ENCODE data around the gene MPC2. TPM values are rescaled to one million over a fixed set of nuclear protein-coding genes. Genes with fewer than 3 reads are reported as not detected.
"Not testable (repeated sequence)": the region's sequence is repeated elsewhere in the genome, so short reads cannot be mapped to it uniquely, and the experiment has no call there.

Gene MPC2
- total RNA-seq, 1 donor from 2014 or later, result 17.7 TPM

GRCh38 chr1:167929725-167930124 lies 7.1 kb downstream of the MPC2 start:
- Histone ChIP-seq H3K4me3 (no peak overlapping the region), H3K9me3 (no peaks in the 10 kb centered on the region), H3K4me1 (peaks cover 27% of the 10 kb centered on the region), H3K27me3 (no peaks in the 10 kb centered on the region), H3K36me3 (no peaks in the 10 kb centered on the region), H3K27ac (no peak overlapping the region)
- intact Hi-C loops (cut with DNase I), result no loop called here
- DNase-seq (ENCODE audit: extremely low spot score in 2 of 2), result no peak
- TF ChIP-seq POLR2AphosphoS5 (IDR thresholded peaks at IDR 0.05; ENCODE audit: insufficient read depth in 1 of 2, low read depth in 1 of 2) (no peak), POLR2A (IDR thresholded peaks at IDR 0.05) (no peak)
- TF ChIP-seq, protein P1, sequence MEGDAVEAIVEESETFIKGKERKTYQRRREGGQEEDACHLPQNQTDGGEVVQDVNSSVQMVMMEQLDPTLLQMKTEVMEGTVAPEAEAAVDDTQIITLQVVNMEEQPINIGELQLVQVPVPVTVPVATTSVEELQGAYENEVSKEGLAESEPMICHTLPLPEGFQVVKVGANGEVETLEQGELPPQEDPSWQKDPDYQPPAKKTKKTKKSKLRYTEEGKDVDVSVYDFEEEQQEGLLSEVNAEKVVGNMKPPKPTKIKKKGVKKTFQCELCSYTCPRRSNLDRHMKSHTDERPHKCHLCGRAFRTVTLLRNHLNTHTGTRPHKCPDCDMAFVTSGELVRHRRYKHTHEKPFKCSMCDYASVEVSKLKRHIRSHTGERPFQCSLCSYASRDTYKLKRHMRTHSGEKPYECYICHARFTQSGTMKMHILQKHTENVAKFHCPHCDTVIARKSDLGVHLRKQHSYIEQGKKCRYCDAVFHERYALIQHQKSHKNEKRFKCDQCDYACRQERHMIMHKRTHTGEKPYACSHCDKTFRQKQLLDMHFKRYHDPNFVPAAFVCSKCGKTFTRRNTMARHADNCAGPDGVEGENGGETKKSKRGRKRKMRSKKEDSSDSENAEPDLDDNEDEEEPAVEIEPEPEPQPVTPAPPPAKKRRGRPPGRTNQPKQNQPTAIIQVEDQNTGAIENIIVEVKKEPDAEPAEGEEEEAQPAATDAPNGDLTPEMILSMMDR (IDR thresholded peaks at IDR 0.05), result no peak

DNA sequence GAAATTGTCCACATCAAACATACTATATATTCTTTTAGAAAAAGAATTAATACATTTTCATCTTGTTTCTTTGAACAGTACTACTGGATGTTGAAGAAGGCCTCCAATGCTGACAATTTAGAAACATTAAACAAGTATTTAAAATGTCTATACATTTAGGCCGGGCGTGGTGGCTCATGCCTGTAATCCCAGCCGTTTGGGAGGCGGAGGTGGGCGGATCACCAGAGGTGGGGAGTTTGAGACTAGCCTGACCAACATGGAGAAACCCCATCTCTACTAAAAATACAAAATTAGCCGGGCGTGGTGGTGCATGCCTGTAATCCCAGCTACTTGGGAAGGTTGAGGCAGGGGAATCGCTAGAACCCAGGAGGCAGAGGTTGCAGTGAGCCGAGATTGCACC lies 8.0 kb downstream of the MPC2 start:
- H3K4me3 ChIP-seq; DNase-seq (ENCODE audit: extremely low spot score in 2 of 2); intact Hi-C loops (cut with DNase I); H3K36me3 ChIP-seq; H3K27ac ChIP-seq; H3K27me3 ChIP-seq; H3K9me3 ChIP-seq: not testable (repeated sequence)
- H3K4me1 ChIP-seq, result peaks cover 19% of the 10 kb centered on the region

DNA sequence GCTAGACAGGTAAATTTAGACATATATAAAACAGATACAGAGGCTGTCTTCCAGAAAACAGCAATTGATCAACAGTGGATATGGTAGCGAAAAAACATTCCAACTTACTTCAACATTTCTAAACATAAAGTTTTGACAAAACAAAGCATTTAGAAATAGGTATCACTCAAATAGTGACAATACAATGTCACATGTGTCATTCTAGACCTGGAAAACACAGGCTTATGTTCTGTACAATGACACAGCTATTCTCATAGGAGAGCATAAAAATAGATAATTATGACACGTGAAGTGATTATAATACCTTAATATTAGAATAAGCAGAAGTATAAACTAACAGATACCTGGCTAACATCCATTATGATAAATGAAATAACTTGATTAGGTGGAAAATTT lies 8.4 kb downstream of the MPC2 start:
- H3K36me3 ChIP-seq, result no peaks in the 10 kb centered on the region
- no peak overlapping the region for H3K4me3 ChIP-seq
- DNase-seq (ENCODE audit: extremely low spot score in 2 of 2), result no peak
- H3K27me3 ChIP-seq, result no peaks in the 10 kb centered on the region
- intact Hi-C loops (cut with DNase I), result no loop called here
- H3K9me3 ChIP-seq, result no peaks in the 10 kb centered on the region
- TF ChIP-seq, protein P1 (IDR thresholded peaks at IDR 0.05), result no peak
- no peak for TF ChIP-seq POLR2A (IDR thresholded peaks at IDR 0.05)
- TF ChIP-seq POLR2AphosphoS5 (IDR thresholded peaks at IDR 0.05; ENCODE audit: insufficient read depth in 1 of 2, low read depth in 1 of 2), result no peak
- H3K4me1 ChIP-seq, result peaks cover 15% of the 10 kb centered on the region
- H3K27ac ChIP-seq, result no peak overlapping the region

GRCh38 chr1:167927046-167927754 lies 9.7 kb downstream of the MPC2 start:
- TF ChIP-seq POLR2AphosphoS5 (IDR thresholded peaks at IDR 0.05; ENCODE audit: insufficient read depth in 1 of 2, low read depth in 1 of 2) (no peak), POLR2A (IDR thresholded peaks at IDR 0.05) (no peak)
- TF ChIP-seq, protein P1 (IDR thresholded peaks at IDR 0.05), result no peak
- intact Hi-C loops (cut with DNase I), result no loop called here
- Histone ChIP-seq H3K4me1 (peaks cover 4% of the 10 kb centered on the region), H3K4me3 (no peak overlapping the region), H3K9me3 (no peaks in the 10 kb centered on the region), H3K27ac (no peak overlapping the region), H3K36me3 (no peaks in the 10 kb centered on the region), H3K27me3 (no peaks in the 10 kb centered on the region)
- DNase-seq (ENCODE audit: extremely low spot score in 2 of 2), result no peak

DNA sequence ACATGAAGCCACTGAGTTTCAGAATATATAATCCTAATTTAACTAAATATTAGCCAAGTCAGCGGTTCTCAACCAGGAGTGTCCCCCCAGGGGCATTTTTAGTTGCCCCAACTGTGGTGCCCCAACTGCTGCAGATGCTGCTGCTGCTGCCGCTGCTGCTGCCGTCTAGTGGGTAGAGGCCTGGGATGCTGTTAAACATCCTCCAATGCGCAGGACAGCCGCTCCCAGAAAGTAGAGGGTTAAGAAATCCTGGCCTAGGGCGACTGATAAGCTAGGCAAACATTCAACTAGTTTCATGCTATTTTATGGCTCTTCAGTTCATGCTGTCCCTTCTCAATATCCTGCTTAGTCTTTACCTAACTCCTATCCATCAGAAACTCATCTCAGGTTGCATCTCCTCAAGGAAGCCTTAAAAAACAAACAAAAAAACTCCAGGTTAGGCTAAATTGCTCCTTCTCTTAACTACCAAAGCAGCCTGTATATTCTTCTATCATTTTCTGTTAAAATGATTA lies 10.3 kb downstream of the MPC2 start:
- no peaks in the 10 kb centered on the region for H3K27me3 ChIP-seq
- peaks cover 4% of the 10 kb centered on the region for H3K4me1 ChIP-seq
- H3K27ac ChIP-seq, result no peak overlapping the region
- H3K36me3 ChIP-seq, result no peaks in the 10 kb centered on the region
- TF ChIP-seq, protein P1 (IDR thresholded peaks at IDR 0.05), result no peak
- TF ChIP-seq POLR2A (IDR thresholded peaks at IDR 0.05), result no peak
- TF ChIP-seq POLR2AphosphoS5 (IDR thresholded peaks at IDR 0.05; ENCODE audit: insufficient read depth in 1 of 2, low read depth in 1 of 2), result no peak
- intact Hi-C loops (cut with DNase I), result no loop called here
- DNase-seq (ENCODE audit: extremely low spot score in 2 of 2), result no peak
- H3K4me3 ChIP-seq, result no peak overlapping the region
- H3K9me3 ChIP-seq, result no peaks in the 10 kb centered on the region

Measured in vagina (tissue), 2 donors.